Rectal smooth muscle tissue (tissue), 1 donor: Measurements from ENCODE around the gene CAP2.

ENCODE experiments used
- H3K27ac ChIP-seq: one replicate; pipeline ENCODE4 v1.7.0; 2013; ENCODE audit warnings: low read depth, low read length, inconsistent platforms
- H3K27me3 ChIP-seq: one replicate; pipeline ENCODE4 v1.7.0; 2013; ENCODE audit warnings: low read length; ENCODE audit not compliant: control insufficient read depth, insufficient read depth
- H3K36me3 ChIP-seq: one replicate; pipeline ENCODE4 v1.7.0; 2013; ENCODE audit warnings: low read length; ENCODE audit not compliant: control insufficient read depth, insufficient read depth
- H3K4me1 ChIP-seq: one replicate; pipeline ENCODE4 v1.7.0; 2013; ENCODE audit warnings: low read length; ENCODE audit not compliant: control insufficient read depth, insufficient read depth
- H3K4me3 ChIP-seq: one replicate; pipeline ENCODE4 v1.7.0; 2013; ENCODE audit warnings: low read length
- H3K9ac ChIP-seq: one replicate; pipeline ENCODE4 v1.7.0; 2013; ENCODE audit warnings: low read length

Gene CAP2

GRCh38 chr6:17452096-17452495 lies 58.7 kb downstream of the CAP2 start:
- Histone ChIP-seq H3K4me1 (no peaks in the 10 kb centered on the region), H3K27me3 (no peaks in the 10 kb centered on the region), H3K9ac (no peak overlapping the region), H3K36me3 (no peaks in the 10 kb centered on the region), H3K27ac (no peak overlapping the region), H3K4me3 (no peak overlapping the region)

GRCh38 chr6:17454316-17455005 lies 61.1 kb downstream of the CAP2 start:
- H3K27ac ChIP-seq = no peak overlapping the region
- no peaks in the 10 kb centered on the region for H3K36me3 ChIP-seq
- H3K4me3 ChIP-seq = no peak overlapping the region
- no peaks in the 10 kb centered on the region for H3K4me1 ChIP-seq
- no peak overlapping the region for H3K9ac ChIP-seq
- H3K27me3 ChIP-seq = no peaks in the 10 kb centered on the region

- H3K4me3 ChIP-seq = no peak overlapping the region
- H3K9ac ChIP-seq = no peak overlapping the region
- no peaks in the 10 kb centered on the region for H3K4me1 ChIP-seq
- no peaks in the 10 kb centered on the region for H3K36me3 ChIP-seq
- no peaks in the 10 kb centered on the region for H3K27me3 ChIP-seq
- H3K27ac ChIP-seq = no peak overlapping the region
Measured at GRCh38 chr6:17455919-17456318, 62.5 kb downstream of the CAP2 start.

- Histone ChIP-seq H3K4me3 (no peak overlapping the region), H3K36me3 (no peaks in the 10 kb centered on the region), H3K27ac (no peak overlapping the region), H3K4me1 (no peaks in the 10 kb centered on the region), H3K9ac (no peak overlapping the region), H3K27me3 (no peaks in the 10 kb centered on the region)
Measured at GRCh38 chr6:17456711-17457110, 63.3 kb downstream of the CAP2 start.

- Histone ChIP-seq H3K4me3 (no peak overlapping the region), H3K36me3 (no peaks in the 10 kb centered on the region), H3K9ac (no peak overlapping the region), H3K27me3 (no peaks in the 10 kb centered on the region), H3K4me1 (no peaks in the 10 kb centered on the region), H3K27ac (no peak overlapping the region)
Measured at GRCh38 chr6:17457405-17457804, 64.0 kb downstream of the CAP2 start.

GRCh38 chr6:17457956-17458355 lies 64.6 kb downstream of the CAP2 start:
- Histone ChIP-seq H3K4me1 (no peaks in the 10 kb centered on the region), H3K27me3 (no peaks in the 10 kb centered on the region), H3K9ac (no peak overlapping the region), H3K4me3 (no peak overlapping the region), H3K27ac (no peak overlapping the region), H3K36me3 (no peaks in the 10 kb centered on the region)

- no peaks in the 10 kb centered on the region for H3K36me3 ChIP-seq
- H3K27me3 ChIP-seq = no peaks in the 10 kb centered on the region
- no peak overlapping the region for H3K9ac ChIP-seq
- no peaks in the 10 kb centered on the region for H3K4me1 ChIP-seq
- no peak overlapping the region for H3K27ac ChIP-seq
- no peak overlapping the region for H3K4me3 ChIP-seq
Measured at GRCh38 chr6:17458966-17459365, 65.6 kb downstream of the CAP2 start.

- Histone ChIP-seq H3K27ac (no peak overlapping the region), H3K9ac (no peak overlapping the region), H3K27me3 (no peaks in the 10 kb centered on the region), H3K4me1 (no peaks in the 10 kb centered on the region), H3K36me3 (no peaks in the 10 kb centered on the region), H3K4me3 (no peak overlapping the region)
Measured at GRCh38 chr6:17460862-17461261, 67.5 kb downstream of the CAP2 start.

- no peak overlapping the region for H3K4me3 ChIP-seq
- no peaks in the 10 kb centered on the region for H3K27me3 ChIP-seq
- peaks cover 22% of the 10 kb centered on the region for H3K4me1 ChIP-seq
- H3K9ac ChIP-seq = no peak overlapping the region
- peaks cover 3% of the 10 kb centered on the region for H3K36me3 ChIP-seq
- H3K27ac ChIP-seq = no peak overlapping the region
Measured at GRCh38 chr6:17466147-17466546, 72.8 kb downstream of the CAP2 start.

- Histone ChIP-seq H3K36me3 (peaks cover 3% of the 10 kb centered on the region), H3K9ac (no peak overlapping the region), H3K4me3 (no peak overlapping the region), H3K4me1 (peaks cover 24% of the 10 kb centered on the region), H3K27ac (no peak overlapping the region), H3K27me3 (no peaks in the 10 kb centered on the region)
Measured at GRCh38 chr6:17466707-17467106, 73.3 kb downstream of the CAP2 start.

GRCh38 chr6:17469006-17469832 lies 75.8 kb downstream of the CAP2 start:
- H3K9ac ChIP-seq = no peak overlapping the region
- no peak overlapping the region for H3K27ac ChIP-seq
- H3K4me3 ChIP-seq = no peak overlapping the region
- peaks cover 3% of the 10 kb centered on the region for H3K36me3 ChIP-seq
- peaks cover 42% of the 10 kb centered on the region for H3K4me1 ChIP-seq
- no peaks in the 10 kb centered on the region for H3K27me3 ChIP-seq

GRCh38 chr6:17470202-17470937 lies 77.0 kb downstream of the CAP2 start:
- Histone ChIP-seq H3K9ac (no peak overlapping the region), H3K4me3 (peak overlapping the region; percentile 3), H3K27me3 (no peaks in the 10 kb centered on the region), H3K36me3 (peaks cover 3% of the 10 kb centered on the region), H3K27ac (peak overlapping the region; percentile 77), H3K4me1 (peaks cover 49% of the 10 kb centered on the region)
